SK-N-MC (cell line): ENCODE measurements around the gene CHAC1.

Experiments
- DNase-seq: peaks from one replicate; pipeline ENCODE4 v3.0.0-alpha.2; 2011; ENCODE audit warnings: low read depth, low spot score
- H3K27ac ChIP-seq: fragments of 200-600 bp; sonication (generic); 2 replicates; pipeline ENCODE4 v1.5.1; 2016; ENCODE audit warnings: mixed run types
- H3K36me3 ChIP-seq: fragments of 200-600 bp; sonication (generic); 2 replicates; pipeline ENCODE4 v1.6.1; 2017; ENCODE audit warnings: antibody characterized with exemption, low read length, mixed read lengths; ENCODE audit not compliant: insufficient read depth
- H3K4me3 ChIP-seq: fragments of 200-600 bp; sonication (generic); 2 replicates; pipeline ENCODE4 v1.5.1; 2016
- H3K9ac ChIP-seq: fragments of 200-600 bp; sonication (generic); 2 replicates; pipeline ENCODE4 v1.8.0; 2017; ENCODE audit warnings: mixed run types, mixed read lengths; ENCODE audit not compliant: insufficient read length
- H3K9me3 ChIP-seq: fragments of 200-600 bp; sonication (generic); 2 replicates; pipeline ENCODE4 v1.6.1; 2017; ENCODE audit warnings: low read depth, mild to moderate bottlenecking, antibody characterized with exemption, low read length, moderate library complexity, mixed read lengths
- EZH2 ChIP-seq: fragments of 200-600 bp; sonication (generic); IDR thresholded peaks from one replicate; pipeline ENCODE4 v1.6.1; 2017; ENCODE audit warnings: antibody characterized with exemption
- FOXP2 ChIP-seq: optimal IDR thresholded peaks from 2 replicates; pipeline ENCODE3; 2011; ENCODE audit warnings: mild to moderate bottlenecking, moderate library complexity; ENCODE audit not compliant: insufficient read depth; ENCODE audit errors: extremely low read length, control extremely low read depth
- POLR2AphosphoS5 ChIP-seq: IDR thresholded peaks from 2 replicates; pipeline ENCODE4 v1.6.1; 2012; ENCODE audit warnings: mild to moderate bottlenecking, low read depth, low read length, borderline replicate concordance

Gene CHAC1

DNA sequence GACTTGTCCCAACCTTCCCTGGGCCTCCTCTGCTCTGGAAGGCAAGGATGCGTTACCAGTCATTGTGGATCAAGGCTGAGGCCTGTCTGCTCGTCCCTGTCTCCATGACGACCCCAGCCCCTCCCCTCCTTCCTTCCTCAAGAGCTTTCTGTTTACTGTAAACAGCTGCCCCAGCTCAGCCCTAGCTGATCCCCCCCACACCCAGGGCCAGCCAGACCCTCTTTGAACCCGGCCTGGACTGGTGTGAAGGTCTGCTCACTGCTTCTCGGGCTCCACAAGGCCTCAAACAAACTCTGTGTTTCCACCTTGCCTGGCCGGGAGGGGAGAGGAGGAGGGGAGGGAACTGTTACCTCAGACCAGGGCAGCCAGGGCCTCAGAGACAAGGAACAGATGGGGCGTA lies 42.1 kb upstream of the CHAC1 start:
- Histone ChIP-seq H3K27ac (no peak overlapping the region), H3K9ac (no peak overlapping the region), H3K4me3 (no peak overlapping the region), H3K36me3 (no peaks in the 10 kb centered on the region), H3K9me3 (no peaks in the 10 kb centered on the region)
- DNase-seq: no peak
- TF ChIP-seq FOXP2: peak; percentile 93
- no peak for TF ChIP-seq EZH2

- no peak overlapping the region for H3K27ac ChIP-seq
- TF ChIP-seq POLR2AphosphoS5 (no peak), EZH2 (no peak)
- no peaks in the 10 kb centered on the region for H3K9me3 ChIP-seq
- DNase-seq: no peak
- H3K4me3 ChIP-seq: no peak overlapping the region
- no peak overlapping the region for H3K9ac ChIP-seq
- H3K36me3 ChIP-seq: no peaks in the 10 kb centered on the region
These were observed 41.6 kb upstream of the CHAC1 start for GRCh38 chr15:40911693-40912092.

- Histone ChIP-seq H3K9me3 (no peaks in the 10 kb centered on the region), H3K4me3 (no peak overlapping the region), H3K36me3 (no peaks in the 10 kb centered on the region), H3K27ac (no peak overlapping the region), H3K9ac (no peak overlapping the region)
- TF ChIP-seq FOXP2: no peak
- TF ChIP-seq EZH2: no peak
- TF ChIP-seq POLR2AphosphoS5: no peak
- DNase-seq: no peak
These were observed 40.8 kb upstream of the CHAC1 start for GRCh38 chr15:40912478-40912877.

DNA sequence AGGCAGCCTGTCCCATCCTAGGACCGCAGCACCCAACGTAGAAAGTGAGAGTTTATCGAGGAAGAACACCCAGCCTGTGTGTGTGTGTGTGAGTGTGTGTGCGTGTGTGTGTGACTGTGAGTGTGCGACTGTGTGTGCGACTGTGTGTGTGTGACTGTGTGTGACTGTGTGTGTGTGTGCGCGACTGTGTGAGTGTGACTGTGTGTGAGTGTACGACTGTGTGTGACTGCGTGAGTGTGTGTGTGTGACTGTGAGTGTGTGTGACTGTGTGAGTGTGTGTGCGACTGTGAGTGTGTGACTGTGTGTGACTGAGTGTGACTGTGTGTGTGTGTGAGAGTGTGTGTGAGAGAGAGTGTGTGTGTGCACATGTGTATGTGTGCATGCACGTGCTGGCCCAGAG lies 39.3 kb upstream of the CHAC1 start:
- Histone ChIP-seq H3K27ac (no peak overlapping the region), H3K9me3 (no peaks in the 10 kb centered on the region), H3K9ac (no peak overlapping the region), H3K4me3 (no peak overlapping the region), H3K36me3 (no peaks in the 10 kb centered on the region)
- no peak for DNase-seq
- TF ChIP-seq POLR2AphosphoS5: no peak
- no peak for TF ChIP-seq FOXP2
- TF ChIP-seq EZH2: no peak

- H3K36me3 ChIP-seq: no peaks in the 10 kb centered on the region
- no peak for DNase-seq
- no peak overlapping the region for H3K27ac ChIP-seq
- H3K9ac ChIP-seq: no peak overlapping the region
- TF ChIP-seq EZH2 (no peak), FOXP2 (no peak), POLR2AphosphoS5 (no peak)
- no peaks in the 10 kb centered on the region for H3K9me3 ChIP-seq
- no peak overlapping the region for H3K4me3 ChIP-seq
These were observed 38.8 kb upstream of the CHAC1 start for GRCh38 chr15:40914486-40914885.

DNA sequence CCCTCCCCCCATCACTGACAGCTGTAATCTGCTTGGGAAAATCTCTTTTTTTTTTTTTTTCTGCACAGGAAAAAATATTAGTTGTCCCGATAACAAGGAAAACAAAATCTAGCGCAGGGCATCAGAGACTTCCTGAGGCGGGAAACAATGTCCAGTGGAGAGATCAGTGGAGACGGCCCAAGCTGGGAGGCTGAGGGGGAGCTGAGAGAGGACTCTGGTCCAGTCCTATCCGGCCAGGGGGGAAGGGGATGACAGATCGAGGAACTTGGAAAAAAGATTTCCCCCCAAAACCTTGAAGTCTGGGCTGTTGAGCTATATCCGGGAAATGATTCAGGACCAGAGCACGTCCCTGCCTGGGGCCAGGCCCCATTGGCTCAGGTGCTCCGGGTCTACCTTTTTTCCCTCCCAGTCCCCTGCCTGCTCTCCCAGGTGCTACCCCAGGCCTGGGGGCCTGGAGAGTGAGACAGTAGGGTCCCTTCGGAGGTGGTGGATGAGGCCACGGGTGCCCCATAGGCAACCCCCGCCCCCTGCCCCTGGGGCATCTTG lies 38.1 kb upstream of the CHAC1 start:
- no peak overlapping the region for H3K27ac ChIP-seq
- no peaks in the 10 kb centered on the region for H3K9me3 ChIP-seq
- H3K4me3 ChIP-seq: no peak overlapping the region
- no peaks in the 10 kb centered on the region for H3K36me3 ChIP-seq
- H3K9ac ChIP-seq: no peak overlapping the region
- no peak for TF ChIP-seq POLR2AphosphoS5
- TF ChIP-seq EZH2: no peak
- TF ChIP-seq FOXP2: no peak
- no peak for DNase-seq

DNA sequence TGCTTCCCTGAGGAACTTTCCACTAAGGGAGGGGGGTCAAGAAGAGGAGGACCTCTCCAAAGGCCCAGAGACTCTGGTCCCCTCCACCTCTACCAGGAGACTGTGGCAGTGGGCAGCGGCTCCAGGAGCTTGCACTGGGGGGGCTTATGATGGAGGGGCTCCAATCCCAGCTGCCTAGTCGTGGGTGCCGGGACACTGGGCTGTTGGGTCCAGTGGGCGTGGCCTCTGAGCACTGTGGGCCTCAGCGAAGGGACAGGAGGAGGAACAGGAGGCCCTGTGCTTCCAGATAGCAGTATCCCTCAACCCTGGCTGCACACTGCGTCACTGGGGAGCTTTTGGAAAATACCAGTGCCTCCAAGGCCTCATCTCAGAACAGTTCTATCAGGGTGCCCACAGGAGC lies 37.6 kb upstream of the CHAC1 start:
- no peaks in the 10 kb centered on the region for H3K9me3 ChIP-seq
- no peak for DNase-seq
- TF ChIP-seq POLR2AphosphoS5: no peak
- no peak for TF ChIP-seq FOXP2
- no peak for TF ChIP-seq EZH2
- H3K9ac ChIP-seq: no peak overlapping the region
- H3K27ac ChIP-seq: no peak overlapping the region
- no peak overlapping the region for H3K4me3 ChIP-seq
- H3K36me3 ChIP-seq: no peaks in the 10 kb centered on the region

- TF ChIP-seq FOXP2 (no peak), POLR2AphosphoS5 (no peak), EZH2 (no peak)
- no peak for DNase-seq
- no peak overlapping the region for H3K27ac ChIP-seq
- no peaks in the 10 kb centered on the region for H3K36me3 ChIP-seq
- no peaks in the 10 kb centered on the region for H3K9me3 ChIP-seq
- H3K4me3 ChIP-seq: no peak overlapping the region
- H3K9ac ChIP-seq: no peak overlapping the region
These were observed 35.7 kb upstream of the CHAC1 start for GRCh38 chr15:40917585-40917984.

DNA sequence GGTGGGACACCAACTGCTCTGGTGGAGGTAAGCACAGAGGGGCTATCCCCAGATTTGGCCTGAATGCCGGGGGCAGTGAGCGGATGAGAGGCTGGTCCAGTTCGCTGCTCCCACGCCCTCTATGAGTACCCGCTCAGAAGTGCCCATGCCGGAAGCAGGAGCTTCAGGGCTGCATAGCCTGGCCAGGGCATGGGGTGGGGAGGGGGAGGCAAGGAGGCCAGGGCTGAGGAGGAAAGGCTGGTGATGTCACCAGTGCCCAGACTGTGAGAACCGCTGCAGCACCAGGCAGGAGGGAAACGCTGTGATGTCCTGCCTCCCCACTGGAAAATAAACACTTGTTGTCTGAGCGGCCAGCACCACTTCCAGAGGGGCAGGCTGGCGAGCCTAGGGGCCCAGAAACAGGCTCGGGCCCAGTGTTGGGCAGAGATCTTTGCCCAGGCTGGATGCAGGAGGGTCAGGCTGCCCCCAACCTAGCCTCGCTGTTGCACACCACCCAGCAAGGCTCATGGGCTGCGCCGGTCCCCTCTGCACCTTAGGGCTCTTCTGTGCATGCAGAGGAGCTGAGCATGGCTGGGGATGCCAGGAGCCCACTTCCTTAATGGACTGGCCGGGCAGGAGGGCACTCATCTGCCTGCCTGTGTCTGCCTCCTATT lies 35.0 kb upstream of the CHAC1 start:
- Histone ChIP-seq H3K27ac (no peak overlapping the region), H3K36me3 (no peaks in the 10 kb centered on the region), H3K9ac (no peak overlapping the region), H3K4me3 (no peak overlapping the region), H3K9me3 (no peaks in the 10 kb centered on the region)
- DNase-seq: no peak
- no peak for TF ChIP-seq EZH2
- TF ChIP-seq POLR2AphosphoS5: no peak
- no peak for TF ChIP-seq FOXP2
